CD4-positive, alpha-beta T cell treated with Interleukin-15 for 4 hours (primary cell): ENCODE results near the gene CPNE7.

Experiments used
- DNase-seq: peaks from one replicate; pipeline ENCODE4 v3.0.0-alpha.2; 2020; ENCODE audit warnings: low spot score

Gene CPNE7

DNA sequence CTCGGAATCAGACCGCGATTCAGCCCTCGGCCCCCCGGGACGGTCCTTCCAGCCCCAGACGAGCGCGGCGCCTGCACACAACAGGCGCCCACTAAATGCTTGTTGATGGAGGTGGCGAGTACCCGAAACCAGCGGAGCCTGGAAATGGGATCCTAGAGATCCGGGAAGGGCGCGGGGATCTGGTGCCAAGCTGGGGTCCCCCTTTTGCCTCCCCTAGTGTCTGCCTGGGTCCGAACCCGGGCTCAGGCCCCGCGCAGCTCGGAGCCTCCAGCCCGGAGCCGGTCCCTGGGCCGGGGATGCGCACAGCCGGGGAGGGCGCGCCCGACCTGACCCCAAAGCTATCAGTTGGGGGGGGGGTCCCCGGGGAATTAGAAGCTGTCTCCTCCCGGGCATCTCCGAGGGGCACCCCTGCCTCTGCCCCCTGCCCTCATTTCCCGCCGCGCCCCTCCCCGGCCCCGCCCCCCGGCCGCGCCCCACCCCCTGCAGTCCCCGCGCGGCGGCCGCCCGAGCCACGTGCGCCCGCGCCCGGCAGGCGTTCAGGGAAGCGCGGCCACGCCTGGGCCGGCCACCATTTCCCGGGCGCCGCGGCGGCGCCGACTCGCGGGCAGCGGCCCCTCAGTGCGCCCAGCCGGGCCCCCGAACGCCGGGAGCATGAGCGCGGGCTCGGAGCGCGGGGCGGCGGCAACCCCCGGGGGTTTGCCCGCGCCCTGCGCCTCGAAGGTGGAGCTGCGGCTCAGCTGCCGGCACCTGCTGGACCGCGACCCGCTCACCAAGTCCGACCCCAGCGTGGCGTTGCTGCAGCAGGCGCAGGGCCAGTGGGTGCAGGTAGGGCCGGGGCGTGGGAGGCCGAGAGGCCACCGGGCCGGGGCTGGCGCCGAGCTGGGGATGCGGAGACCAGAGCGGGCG is at the start of gene CPNE7:
Gene CPNE7, plus strand, starts transcription at position 512 of the 906 bp plus-strand sequence. Its CDS starts 140 bp downstream, at position 652.
- DNase-seq: no peak

DNA sequence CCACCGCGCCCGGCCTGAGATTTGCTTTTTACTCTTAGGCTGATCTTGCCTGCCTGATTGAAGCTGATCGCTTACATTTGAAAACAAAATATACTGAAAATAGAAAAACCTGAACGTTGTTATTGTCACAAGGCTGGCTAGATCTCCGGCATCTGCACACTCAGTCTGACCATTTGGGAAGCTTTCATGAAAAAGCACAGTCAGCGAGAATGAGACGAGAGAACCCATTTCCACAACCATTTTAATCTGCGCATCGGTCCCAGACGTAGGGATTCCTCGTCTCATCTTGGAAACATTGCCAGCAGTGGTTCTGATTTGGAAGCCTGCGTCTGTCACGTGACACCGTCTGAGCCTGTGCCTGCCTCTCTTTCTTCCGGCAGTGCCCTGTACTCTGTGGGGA is 46.5 kb upstream of the CPNE7 start:
- DNase-seq: no peak

DNA sequence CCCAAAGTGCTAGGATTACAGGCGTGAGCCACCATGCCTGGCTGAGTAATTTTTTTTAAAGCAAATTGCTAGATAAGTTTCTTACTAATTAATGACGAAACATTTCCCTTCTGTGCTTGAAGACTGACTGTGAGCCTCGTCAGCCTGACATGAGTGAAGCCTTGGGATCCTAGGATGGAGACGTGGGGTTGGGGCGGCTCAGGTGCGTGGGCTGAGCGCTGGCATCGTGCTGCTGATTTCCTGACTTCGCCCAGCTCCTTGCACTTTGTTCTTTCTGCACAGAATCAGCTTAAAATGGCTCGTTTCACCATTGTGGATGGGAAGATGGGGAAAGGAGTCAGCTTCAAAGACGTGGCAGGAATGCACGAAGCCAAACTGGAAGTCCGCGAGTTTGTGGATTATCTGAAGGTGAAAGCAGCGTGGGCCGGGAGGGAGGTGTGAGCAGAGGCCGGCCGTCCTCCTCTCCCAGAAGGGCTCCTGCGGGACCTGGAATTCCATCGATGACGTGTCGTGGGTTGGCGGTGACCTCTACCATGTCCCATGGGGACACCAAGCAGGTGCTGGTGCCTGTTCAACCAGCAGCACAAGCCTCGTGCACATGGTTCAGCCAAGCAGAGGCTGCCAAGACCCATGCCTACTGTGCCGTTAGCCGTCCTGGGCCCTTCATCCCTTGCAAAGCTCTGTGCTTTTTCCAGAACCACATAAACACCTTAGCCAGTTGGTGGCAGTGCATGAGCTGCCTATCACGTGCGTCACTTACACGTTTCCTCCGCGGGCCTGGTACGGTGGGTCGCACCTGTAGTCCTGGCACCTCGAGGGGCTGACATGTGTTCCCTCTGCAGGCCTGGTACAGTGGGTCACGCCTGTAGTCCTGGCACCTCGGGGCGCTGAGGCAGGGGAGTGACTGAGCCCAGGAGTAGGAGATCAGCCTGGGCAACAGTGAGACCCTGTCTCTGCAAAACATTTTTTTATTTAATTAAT is 44.9 kb upstream of the CPNE7 start:
- no peak for DNase-seq

DNA sequence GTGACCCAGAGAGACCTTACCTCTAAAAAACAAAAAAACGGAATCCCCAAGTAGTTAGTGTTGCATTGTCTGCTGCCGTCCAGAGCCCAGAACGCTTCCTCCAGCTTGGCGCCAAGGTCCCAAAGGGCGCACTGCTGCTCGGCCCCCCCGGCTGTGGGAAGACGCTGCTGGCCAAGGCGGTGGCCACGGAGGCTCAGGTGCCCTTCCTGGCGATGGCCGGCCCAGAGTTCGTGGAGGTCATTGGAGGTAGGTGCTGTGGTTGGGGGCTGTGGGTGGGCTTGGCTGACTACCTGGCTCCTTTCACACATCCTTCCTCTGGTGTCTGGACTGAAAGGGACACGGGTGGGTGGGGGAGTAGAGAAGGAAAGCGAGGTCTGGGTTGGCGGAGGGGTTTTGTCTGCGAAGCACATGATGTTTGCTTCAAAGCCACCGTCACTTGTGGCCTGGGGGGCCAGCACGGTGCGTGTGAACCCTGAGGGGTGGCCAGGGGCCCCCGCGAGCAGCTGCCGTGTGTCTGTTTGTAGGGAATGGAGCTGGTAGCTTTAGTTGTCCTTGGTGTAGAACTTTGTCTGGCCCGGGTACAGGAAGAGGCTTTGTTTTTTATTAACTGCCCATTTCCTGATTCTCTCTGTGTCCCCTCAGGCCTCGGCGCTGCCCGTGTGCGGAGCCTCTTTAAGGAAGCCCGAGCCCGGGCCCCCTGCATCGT is 43.6 kb upstream of the CPNE7 start:
- no peak for DNase-seq

DNA sequence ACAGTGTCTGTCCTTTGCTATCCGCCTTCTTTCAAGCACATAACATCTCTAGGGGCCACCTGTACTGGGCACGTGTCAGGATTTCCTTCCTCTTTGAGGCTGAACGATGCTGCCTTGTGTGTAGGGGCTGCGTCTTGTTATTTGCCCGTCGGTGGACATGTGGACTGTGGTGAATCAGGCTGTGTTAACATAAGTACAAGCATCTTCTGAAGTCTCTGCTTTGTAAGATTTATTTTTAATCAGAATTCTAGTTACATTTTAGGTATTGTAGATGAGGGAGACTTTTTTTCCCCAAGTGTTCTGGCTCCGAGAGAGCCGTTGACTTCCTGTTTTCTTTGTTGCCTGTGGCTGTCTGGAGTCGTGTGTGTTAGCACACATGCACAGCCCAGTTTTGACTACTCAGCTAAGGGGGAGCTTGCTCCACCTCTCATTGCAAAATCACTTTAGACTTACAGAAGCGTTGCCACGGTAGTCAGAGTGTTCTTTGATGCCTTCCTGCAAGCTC is 41.3 kb upstream of the CPNE7 start:
- peak; percentile 42 for DNase-seq

DNA sequence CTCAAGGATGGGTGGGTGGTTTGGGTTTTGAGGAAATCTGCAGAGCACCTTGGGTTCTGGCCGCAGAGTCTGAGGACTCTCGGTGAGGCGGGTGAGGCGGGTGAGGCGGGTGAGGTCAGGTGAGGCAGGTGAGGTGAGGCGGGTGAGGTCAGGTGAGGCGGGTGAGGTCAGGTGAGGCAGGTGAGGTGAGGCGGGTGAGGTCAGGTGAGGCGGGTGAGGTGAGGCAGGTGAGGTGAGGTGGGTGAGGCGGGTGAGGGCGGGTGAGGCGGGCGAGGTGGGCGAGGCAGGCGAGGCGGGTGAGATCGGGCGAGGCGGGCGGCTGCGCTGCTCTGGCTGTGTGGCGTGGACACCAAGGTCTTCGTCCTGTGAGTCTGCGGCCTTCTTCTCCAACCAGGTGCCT is 39.2 kb upstream of the CPNE7 start:
- no peak for DNase-seq

DNA sequence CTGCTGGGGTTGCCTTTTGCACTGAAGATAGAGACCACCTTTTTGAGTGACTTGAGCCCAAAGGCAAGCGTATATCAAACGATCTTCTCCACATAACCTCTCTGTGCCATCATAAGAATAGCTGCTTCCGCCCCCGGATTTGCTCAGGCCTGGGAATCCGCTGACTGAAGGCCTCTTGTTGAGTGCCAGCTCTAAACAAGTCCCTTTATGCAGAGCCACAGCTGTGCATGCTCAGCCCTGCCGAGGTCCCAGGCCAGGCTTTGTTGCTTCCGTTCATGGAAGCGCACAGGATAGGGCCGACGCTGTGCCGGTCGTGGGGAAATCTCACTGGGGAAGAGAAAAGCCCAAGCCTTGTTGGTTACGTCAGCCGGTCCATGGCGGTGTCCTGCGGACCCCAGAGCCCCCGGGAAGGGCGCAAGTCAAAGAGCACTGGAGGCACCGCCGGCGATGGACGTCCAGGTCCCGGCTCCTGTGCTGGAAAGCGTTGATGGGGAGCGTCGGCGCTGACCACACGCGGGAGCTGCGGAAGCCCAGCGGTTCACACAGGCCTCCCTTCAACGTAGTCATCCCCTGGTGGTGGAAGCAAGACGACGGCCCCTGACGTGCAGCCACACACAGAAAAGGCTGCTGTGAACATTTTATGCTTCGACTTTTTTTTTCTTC is 38.5 kb upstream of the CPNE7 start:
- no peak for DNase-seq

DNA sequence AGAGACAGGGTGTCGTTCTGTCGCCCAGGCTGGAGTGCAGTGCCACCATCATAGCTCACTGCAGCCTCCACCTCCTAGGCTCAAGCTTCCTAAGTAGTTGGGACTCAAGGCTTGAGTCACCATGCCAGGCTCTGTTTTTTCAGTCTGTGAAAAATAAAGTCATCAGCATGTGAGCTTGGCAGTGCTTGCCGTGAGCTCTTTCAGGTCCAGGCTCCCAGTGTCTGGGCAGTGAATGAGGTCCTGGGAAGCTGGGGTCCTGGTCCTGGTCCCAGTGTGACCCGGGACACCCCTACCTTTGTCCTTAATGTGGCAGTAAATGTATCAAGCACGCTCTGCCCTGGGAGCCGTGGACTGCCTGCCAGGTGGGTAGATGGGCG is 38.0 kb upstream of the CPNE7 start:
- no peak for DNase-seq

DNA sequence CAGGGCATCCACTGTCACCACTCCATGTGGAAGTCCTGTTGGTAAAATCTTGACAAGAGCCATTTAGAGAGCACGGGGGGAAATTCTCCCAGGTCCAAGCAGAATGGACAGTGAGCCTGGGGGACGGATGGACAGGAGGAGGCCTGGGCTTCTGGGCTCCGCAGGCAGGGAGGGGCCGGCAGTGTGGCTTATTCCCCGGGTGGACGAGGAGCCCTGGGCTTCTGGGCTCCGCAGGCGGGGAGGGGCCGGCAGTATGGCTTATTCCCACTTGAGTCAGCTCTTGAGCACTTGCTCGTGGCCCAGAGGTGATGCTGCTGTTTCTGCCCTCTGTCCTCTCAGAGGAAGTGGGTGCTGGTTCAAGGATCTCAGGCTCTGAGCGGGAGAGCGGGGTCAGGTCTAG is 37.3 kb upstream of the CPNE7 start:
- DNase-seq: no peak

DNA sequence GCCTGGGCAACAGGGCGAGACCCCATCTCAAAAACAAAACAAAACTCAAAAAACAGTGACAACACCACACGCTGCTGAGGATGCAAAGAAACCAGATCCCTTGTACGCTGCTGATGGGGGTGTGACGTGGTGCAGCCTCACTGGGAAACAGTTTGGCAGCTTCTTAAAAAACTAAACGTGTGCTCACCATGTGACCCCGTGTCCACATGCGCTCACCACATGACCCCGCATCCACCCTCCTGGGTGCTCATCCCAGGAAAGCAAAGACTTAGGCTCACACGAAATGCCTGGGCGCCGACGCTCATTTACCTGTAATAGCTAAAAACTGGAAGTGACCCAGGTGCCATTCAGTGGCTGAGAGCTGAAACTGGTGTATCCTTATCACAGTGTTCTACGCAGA is 35.0 kb upstream of the CPNE7 start:
- DNase-seq: no peak

DNA sequence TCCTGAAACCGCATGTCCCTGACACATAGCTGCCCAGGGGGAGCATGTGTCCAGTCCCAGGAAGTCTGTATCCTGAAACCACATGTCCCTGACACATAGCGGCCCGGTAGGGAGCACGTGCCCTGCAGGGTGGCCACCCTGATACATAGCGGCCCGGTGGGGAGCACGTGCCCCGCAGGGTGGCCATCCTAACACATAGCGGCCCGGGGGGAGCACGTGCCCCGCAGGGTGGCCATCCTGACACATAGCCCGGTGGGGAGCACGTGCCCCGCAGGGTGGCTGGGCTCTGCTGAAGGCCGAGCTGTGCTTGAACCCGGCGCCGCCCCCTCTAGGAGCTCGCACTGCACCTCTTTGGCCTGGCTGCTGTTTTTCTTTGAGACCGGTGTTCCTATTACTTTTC is 33.8 kb upstream of the CPNE7 start:
- DNase-seq: no peak

DNA sequence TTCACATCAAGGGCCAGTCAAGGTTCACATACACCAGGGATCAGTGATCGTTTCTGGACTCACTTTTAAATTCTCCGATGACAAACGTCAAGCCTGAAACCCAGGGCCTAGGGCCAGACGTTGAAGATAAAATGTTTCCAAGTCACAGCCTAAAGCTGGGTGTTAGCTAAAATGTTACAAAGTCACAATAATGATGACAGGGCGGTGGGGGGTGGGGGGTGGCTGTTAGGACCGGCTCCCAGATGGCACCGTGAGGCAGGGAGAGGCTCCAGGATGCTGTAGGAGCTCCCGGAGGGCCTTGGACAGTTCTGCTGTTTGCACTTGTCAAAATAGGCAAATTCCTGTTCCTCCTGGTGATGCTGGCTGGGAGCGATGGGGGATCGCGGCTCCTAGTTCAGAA is 31.4 kb upstream of the CPNE7 start:
- no peak for DNase-seq

DNA sequence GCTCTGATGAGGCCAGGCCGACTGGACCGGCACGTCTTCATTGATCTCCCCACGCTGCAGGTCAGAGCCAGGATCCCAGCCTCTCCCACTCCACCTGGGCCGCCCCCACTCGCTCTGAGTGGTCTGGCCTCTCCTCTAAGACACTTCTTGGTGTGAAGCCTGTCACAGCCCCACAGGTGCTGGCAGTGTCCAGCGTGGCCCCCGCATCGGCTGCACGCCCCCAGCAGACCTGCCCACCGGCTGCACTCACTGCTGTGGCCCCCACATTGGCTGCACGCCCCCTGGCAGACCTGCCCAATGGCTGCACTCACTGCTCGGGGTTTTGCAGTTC is 30.9 kb upstream of the CPNE7 start:
- no peak for DNase-seq

DNA sequence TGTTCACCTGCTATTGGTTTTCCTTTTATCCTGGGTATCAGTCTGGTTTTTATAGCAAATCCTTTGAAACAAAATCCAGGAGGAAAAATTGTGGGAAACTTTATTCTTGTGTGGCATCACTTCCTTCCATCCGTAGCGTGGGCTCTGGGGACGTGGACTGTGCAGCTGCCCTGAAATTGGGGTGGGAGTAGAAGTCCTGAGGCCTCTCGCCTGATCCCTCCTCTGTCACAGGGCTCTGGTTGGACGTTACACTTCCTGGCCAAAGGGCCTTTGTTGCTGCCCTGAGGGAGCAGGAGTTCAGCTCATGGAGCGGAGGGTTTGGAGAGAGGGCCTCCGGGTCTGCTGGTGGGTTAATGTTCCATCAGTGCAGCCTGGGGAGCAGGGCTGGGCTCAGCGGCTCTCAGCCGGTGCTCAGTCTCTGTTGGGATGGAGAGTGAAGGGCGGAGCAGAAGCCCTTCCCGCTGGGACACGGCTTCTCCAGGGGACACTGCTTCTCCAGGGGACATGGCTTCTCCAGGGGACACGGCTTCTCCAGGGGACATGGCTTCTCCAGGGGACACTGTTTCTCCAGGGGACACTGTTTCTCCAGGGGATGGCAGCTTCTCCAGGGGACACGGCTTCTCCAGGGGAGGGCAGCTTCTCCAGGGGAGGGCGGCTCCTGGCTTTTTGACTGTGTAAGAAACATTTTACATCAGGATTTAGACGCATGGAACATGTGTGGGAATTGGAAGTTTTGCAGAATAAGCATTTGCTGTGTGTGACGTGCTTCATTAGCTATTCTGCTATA is 30.3 kb upstream of the CPNE7 start:
- DNase-seq: no peak

DNA sequence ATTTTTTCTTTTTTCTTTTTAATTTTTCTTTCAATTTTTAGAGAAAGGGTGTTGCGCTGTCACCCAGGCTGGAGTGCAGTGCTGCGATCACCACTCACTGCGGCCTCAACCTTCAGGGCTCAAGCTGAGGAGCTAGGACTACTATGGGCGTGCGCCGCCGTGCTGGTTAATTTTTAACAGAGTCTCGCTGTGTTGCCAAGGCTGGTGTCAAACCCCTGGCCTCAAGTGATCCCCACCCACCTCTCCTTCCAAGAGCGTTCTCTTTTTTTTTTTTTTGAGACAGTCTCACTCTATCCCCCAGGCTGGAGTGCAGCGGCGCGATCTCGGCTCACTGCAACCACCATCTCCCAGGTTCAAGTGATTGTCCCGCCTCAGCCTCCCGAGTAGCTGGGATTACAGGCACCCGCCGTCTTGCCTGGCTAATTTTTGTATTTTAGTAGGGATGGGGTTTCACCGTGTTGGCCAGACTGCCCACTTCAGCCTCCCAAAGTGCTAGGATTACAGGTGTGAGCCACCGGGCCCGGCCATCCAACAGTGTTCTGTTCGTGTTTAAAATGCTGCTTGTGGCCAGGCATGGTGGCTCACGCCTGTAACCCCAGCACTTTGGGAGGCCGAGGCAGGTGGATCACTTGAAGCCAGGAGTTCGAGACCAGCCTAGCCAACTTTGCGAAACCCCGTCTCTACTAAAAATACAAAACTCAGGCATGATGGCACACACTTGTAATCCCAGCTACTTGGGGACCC is 29.6 kb upstream of the CPNE7 start:
- DNase-seq: no peak

DNA sequence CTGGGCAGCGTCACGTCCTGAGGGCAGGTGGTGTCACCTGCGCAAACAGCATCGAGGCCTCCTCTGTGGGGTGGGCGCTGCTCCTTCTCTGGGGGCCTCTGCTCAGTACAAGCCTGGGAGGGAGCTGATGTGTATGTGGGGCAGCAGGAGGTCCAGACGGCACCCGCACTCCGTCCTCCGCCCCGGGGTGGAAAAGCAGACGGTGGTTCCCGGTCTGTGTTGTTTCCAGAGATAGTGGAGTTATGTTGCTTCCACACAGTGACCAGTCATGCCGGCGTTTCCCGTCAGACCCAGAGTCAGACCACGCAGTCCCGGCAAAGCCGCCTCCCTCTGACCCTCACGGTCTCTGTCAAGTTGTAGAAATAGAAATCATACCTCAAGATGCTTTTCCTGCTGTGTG is 28.8 kb upstream of the CPNE7 start:
- no peak for DNase-seq

DNA sequence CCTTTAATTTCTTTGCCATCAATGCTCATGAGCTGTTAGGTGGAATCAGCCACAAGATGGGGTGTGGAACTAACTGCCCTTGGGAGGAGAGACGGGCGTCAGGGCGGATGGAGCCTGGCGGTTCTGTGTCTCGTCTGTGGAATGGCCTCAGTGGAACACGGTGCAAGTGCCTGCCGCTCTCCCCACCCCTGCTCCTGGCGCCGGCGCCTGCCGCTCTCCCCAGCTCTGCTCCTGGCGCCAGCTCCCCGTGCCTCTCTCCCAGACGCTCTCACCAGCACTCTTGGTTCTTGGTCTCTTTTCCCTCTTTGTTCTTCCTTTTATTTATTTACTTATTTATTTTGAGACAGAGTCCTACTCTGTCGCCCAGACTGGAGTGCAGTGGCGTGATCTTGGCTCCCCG is 28.3 kb upstream of the CPNE7 start:
- no peak for DNase-seq

DNA sequence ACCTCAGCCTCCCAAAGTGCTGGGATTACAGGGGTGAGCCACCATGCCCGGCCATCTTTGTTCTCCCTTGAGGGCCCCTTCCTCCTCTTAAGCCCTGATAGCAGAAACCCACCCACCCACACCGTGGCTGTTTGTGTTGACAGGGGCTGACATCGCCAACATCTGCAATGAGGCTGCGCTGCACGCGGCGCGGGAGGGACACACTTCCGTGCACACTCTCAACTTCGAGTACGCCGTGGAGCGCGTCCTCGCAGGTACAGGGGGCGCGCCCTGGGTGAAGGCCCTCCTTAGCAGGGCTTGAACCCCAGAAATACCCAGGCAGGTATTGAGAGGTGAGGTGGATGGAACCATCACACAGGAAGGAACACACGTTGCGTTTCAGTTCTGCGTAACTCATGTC is 27.7 kb upstream of the CPNE7 start:
- no peak for DNase-seq

DNA sequence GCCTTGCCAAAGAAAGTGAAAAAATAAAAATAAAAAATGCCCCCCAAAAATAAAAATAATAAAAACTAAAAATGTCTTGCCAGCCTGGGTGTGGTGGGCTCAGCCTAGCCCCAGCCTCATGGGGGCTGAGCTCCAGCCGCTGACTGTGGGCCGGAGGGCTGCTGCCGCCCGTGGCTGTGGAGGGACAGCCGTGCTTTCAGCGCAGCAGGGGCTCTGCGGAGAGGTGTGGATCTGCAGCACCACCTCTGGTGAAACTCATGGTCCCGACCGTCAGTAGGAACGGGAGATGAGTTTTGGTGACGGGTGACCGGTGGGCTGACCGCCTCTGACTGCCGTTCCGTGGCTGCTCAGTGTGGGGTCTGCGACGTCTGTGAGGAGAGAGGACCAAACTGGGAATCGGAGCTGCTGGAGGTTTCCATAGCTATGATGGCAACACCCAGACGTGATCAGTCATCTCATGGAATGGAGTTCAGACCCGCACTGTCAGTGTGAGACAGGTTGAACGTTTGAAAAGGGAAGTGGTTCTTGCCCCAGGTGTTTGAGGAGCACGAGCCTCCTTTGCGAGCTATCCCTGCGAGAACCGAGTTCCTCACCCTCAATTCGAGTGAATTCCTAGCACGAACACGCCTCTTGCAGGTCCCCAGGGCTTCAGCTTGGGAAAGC is 27.1 kb upstream of the CPNE7 start:
- DNase-seq: no peak
